ENCODE results near the gene SIL1. TPM values are rescaled to one million over a fixed set of nuclear protein-coding genes. Genes with fewer than 3 reads are reported as not detected.

SIL1 gene
- polyA plus RNA-seq, 3 donors, result 52.1 to 59.7 (median 52.6) TPM

- DNase-seq (ENCODE audit: low read depth in 3 of 3, low spot score in 2 of 3), result no peak
These were observed 247.6 kb downstream of the SIL1 start for GRCh38 chr5:138950421-138951031.

- DNase-seq (ENCODE audit: low read depth in 3 of 3, low spot score in 2 of 3), result no peak
These were observed 248.2 kb downstream of the SIL1 start for GRCh38 chr5:138949988-138950387.

DNA sequence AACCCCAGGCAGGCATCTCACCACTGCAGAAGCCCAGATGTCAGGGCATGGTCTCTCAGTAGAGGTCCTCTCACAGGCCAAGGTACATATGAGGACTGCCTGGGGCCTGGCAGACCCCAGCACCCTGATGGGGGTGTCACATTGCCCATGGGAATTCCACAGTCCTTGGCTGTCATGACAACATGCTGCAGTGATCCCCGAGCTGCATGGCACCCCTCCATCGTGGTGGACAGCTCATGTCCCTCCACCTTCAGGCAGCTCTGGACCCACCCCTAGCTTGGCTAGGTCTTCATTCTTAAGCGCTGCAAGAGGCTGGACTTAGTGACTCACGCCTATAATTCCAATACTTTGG is 249.0 kb downstream of the SIL1 start:
- no peak for DNase-seq (ENCODE audit: low read depth in 3 of 3, low spot score in 2 of 3)

DNA sequence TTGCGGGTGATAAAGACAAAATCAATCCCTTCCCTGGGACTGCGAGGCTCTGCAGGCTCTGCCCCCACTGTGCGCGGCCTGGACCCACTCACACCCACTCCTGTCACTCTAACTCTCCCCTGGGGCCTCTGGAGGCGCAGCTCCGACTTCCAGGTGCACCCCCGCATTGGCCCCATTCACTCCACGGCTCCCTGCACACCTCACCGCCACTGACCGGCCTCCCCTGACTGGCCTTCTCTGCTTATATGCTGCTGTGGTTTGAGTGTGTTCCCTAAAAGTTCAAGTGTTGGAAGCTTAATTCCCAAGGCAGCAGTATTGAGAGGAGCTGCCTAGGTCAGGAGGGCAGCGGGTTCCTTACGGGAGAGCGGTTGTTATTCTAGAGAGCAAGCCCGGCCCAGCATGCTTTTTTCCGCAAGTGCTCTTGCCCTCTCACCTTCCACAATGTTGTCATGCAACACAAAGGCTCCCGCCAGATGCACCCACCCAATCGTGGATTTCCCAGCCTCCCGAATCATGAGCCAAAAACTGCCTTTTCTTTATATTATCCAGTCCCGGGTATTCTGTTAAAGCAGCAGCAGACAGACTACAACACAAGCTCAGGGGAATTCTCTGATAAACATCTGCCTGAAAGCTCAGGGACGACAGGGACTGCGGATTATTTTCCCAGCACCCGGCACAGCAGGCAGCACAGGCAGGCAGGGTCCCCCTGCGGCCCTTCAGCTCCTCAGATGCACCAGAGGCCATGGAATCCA is 249.5 kb downstream of the SIL1 start:
- DNase-seq (ENCODE audit: low read depth in 3 of 3, low spot score in 2 of 3), result no peak

- no peak for DNase-seq (ENCODE audit: low read depth in 3 of 3, low spot score in 2 of 3)
These were observed 250.4 kb downstream of the SIL1 start for GRCh38 chr5:138947780-138948179.

GRCh38 chr5:138946831-138947560 is 251.2 kb downstream of the SIL1 start:
- no peak for DNase-seq (ENCODE audit: low read depth in 3 of 3, low spot score in 2 of 3)

DNA sequence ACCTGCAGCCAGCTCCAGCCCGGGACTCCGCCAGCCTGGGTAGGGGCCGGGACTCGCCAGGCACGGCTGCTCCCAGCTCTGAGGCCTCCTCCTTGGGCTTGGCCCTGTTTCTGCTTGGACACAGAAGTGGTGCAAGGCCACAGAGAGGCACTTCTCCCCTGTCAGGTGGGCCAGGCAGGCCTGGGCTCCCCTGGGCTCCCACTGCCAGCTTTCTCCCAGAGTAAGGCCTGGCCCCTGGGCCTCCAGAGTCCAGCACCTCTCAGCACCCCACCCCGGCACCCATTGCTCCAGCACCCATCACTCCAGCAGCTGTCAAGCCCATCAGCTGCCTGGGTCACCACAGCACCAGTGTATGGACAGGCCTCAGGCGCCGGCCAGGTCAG is 251.9 kb downstream of the SIL1 start:
- no peak for DNase-seq (ENCODE audit: low read depth in 3 of 3, low spot score in 2 of 3)

DNA sequence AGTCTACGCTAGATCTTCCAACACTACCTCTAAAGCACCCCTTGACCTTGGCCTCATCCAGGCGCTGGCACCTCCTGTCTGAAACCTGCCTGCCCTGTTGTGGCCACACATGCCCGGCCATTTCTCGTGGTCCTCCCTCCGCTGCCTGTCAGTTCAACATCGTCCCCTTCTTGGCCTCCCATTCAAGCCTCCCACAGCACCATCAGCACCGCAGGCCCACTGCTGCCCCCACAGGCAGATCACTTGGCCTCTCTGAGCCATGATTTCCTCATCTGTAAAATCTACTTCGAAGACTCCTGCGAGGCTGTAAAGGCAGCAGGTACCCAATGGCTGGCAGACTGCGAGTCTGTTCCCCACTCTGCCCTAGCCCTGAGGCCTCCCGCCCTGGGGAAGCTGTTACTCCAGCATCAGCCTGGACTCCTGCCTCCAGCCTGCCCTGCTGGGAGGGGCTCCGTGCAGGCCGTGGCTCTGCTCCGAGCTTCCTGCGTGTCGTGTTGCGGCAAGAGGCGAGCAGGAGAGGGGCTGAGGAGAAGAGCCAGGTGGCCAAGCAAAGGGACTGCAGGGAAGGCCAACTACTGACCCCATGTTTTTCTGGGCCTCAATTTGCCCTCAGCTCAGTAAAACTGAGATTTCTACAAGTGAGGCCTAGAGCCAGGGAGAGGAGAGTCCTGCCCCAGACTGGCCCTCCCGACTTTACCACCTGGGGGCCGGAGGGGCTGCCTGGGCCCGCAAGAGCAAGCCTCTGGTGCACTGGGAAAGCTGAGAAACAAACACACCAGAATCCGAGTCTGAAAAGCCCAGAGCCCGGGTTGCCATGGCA is 252.5 kb downstream of the SIL1 start:
- DNase-seq (ENCODE audit: low read depth in 3 of 3, low spot score in 2 of 3), result no peak

GRCh38 chr5:138944527-138945322 is 253.4 kb downstream of the SIL1 start:
- peak in 1 of 3 donors; percentile 69 for DNase-seq (ENCODE audit: low read depth in 3 of 3, low spot score in 2 of 3)

GRCh38 chr5:138943599-138944173 is 254.5 kb downstream of the SIL1 start:
- DNase-seq (ENCODE audit: low read depth in 3 of 3, low spot score in 2 of 3), result no peak

GRCh38 chr5:138942861-138943260 is 255.3 kb downstream of the SIL1 start:
- no peak for DNase-seq (ENCODE audit: low read depth in 3 of 3, low spot score in 2 of 3)

- no peak for DNase-seq (ENCODE audit: low read depth in 3 of 3, low spot score in 2 of 3)
These were observed 256.1 kb downstream of the SIL1 start for GRCh38 chr5:138942066-138942465.

DNA sequence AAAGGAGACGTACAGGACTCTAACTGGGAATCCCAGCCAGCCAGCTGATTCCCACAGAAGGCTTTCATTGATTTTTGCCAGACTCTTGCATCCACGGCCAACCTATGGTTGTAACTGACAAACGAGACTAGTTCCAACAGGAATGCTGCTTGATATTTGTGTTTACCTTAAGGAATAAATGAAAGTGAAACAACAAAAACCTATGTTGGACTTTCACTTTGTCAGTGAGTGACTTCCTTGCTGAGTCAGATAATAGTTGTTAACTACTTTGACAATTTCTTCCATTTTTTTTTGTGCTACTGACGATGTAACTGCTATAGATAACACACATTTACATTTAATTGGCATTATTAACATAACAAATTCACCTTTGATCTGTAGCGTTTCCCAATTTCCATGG is 259.6 kb downstream of the SIL1 start:
- no peak for DNase-seq (ENCODE audit: low read depth in 3 of 3, low spot score in 2 of 3)

GRCh38 chr5:138937392-138938387 is 260.5 kb downstream of the SIL1 start:
- no peak for DNase-seq (ENCODE audit: low read depth in 3 of 3, low spot score in 2 of 3)

DNA sequence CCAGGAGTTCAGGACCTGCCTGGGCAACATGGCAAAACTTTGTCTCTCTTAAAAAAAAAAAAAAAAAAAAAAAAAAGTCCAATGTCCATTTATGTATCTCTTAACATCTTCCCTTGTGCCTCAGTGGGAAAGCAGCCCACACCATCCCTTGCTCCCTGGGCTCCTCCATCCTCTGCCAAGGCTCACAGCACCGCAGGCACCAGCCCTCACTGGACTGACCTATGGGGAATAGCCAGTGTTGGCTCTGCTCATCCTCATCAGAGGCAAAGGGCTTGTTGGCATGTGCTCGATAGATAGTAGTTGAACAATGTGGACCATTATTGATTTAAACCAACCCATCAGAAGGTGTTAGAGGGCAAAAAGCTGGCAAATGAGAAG is 261.2 kb downstream of the SIL1 start:
- DNase-seq (ENCODE audit: low read depth in 3 of 3, low spot score in 2 of 3), result no peak

GRCh38 chr5:138936225-138936967 is 261.8 kb downstream of the SIL1 start:
- no peak for DNase-seq (ENCODE audit: low read depth in 3 of 3, low spot score in 2 of 3)

- DNase-seq (ENCODE audit: low read depth in 3 of 3, low spot score in 2 of 3), result no peak
These were observed 262.7 kb downstream of the SIL1 start for GRCh38 chr5:138935466-138935865.

DNA sequence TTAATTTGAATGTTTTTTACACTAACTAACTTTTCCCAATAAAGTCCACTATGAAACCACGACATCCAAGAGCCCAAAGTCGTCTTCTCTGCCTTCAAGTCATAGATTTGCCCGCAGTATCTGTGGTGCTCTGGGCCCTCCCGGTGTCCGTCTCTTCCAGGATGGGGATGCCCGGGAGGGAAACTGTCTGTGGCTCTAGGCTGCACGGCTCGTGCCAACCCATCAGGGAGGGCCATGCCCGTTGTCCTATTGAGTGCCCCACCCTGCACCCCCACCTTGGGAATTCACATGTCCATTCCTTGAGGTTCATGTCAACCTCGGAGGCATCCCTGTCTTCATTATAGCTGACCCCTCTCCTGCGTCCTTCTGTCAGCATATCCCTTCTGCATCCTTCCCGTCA is 263.2 kb downstream of the SIL1 start:
- DNase-seq (ENCODE audit: low read depth in 3 of 3, low spot score in 2 of 3), result no peak
